GM19023 (cell line): Measurements from ENCODE around the gene HOXC9.

Experiments
- ATAC-seq: cut with Tn5 transposase; IDR thresholded peaks from one replicate; pipeline ENCODE4 v1.9.1; 2021; ENCODE audit warnings: mild to moderate bottlenecking, moderate library complexity; ENCODE audit not compliant: unreplicated experiment

Gene HOXC9

GRCh38 chr12:54025499-54026405 is 25.8 kb downstream of the HOXC9 start:
- no peak for ATAC-seq

GRCh38 chr12:54026640-54027441 is 26.9 kb downstream of the HOXC9 start:
- no peak for ATAC-seq

- no peak for ATAC-seq
Measured at GRCh38 chr12:54027442-54027786, 27.5 kb downstream of the HOXC9 start.

GRCh38 chr12:54028314-54029201 is 28.6 kb downstream of the HOXC9 start, which contains the start of gene HOXC6:
Gene HOXC6, plus strand, starts transcription at chr12:54028440. Its CDS starts 82 bp downstream, at chr12:54028522.
- no peak for ATAC-seq

GRCh38 chr12:54029529-54030441 is 29.8 kb downstream of the HOXC9 start:
- no peak for ATAC-seq

GRCh38 chr12:54030442-54030801 is 30.5 kb downstream of the HOXC9 start:
- no peak for ATAC-seq

GRCh38 chr12:54030889-54031471 is 31.0 kb downstream of the HOXC9 start:
- no peak for ATAC-seq

- no peak for ATAC-seq
Measured at GRCh38 chr12:54031480-54031879, 31.5 kb downstream of the HOXC9 start.

- ATAC-seq = no peak
Measured at GRCh38 chr12:54032086-54032619, 32.2 kb downstream of the HOXC9 start.

GRCh38 chr12:54032627-54033100 is 32.7 kb downstream of the HOXC9 start, which contains the start of gene HOXC5:
Gene HOXC5, plus strand, starts transcription at chr12:54033050. Its CDS starts 73 bp downstream, at chr12:54033123.
- no peak for ATAC-seq

- ATAC-seq = no peak
Measured at GRCh38 chr12:54033106-54033979, 33.4 kb downstream of the HOXC9 start.

GRCh38 chr12:54033980-54034784 is 34.2 kb downstream of the HOXC9 start:
- ATAC-seq = no peak

GRCh38 chr12:54034785-54035310 is 34.9 kb downstream of the HOXC9 start:
- ATAC-seq = no peak

GRCh38 chr12:54035568-54036264 is 35.8 kb downstream of the HOXC9 start:
- no peak for ATAC-seq

- ATAC-seq = no peak
Measured at GRCh38 chr12:54036620-54037359, 36.8 kb downstream of the HOXC9 start.
